Neural progenitor cell (in vitro differentiated cells): ENCODE results near the gene OGDH.

Experiments
- EZH2 ChIP-seq: fragments of 200-600 bp; sonication (generic); IDR thresholded peaks from 2 replicates; pipeline ENCODE4 v1.6.1; 2017; ENCODE audit warnings: antibody characterized with exemption, mild to moderate bottlenecking, moderate library complexity
- TF ChIP-seq, protein P1 (sequence below): fragments of 200-600 bp; sonication (generic); IDR thresholded peaks from 2 replicates; pipeline ENCODE4 v1.5.1; 2017; ENCODE audit warnings: antibody characterized with exemption, mild to moderate bottlenecking

DNA sequence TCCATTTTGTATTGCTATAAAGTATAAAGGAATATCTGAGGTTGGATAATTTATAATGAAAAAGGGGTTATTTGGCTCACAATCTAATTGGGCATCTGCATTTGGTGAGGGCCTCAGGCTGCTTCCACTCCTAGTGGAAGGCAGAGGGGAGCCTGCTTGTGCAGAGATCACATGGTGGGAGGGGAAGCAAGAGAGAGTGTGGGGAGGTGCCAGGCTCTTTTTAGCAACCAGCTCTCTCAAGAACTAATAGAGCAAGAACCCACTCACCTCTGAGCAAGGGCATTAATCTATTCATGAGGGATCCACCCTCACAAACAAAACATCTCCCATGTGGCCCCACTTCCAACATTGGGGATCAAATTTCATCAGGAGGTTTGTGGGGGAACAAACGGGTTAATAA, 64.6 kb downstream of the OGDH start:
- TF ChIP-seq, protein P1, sequence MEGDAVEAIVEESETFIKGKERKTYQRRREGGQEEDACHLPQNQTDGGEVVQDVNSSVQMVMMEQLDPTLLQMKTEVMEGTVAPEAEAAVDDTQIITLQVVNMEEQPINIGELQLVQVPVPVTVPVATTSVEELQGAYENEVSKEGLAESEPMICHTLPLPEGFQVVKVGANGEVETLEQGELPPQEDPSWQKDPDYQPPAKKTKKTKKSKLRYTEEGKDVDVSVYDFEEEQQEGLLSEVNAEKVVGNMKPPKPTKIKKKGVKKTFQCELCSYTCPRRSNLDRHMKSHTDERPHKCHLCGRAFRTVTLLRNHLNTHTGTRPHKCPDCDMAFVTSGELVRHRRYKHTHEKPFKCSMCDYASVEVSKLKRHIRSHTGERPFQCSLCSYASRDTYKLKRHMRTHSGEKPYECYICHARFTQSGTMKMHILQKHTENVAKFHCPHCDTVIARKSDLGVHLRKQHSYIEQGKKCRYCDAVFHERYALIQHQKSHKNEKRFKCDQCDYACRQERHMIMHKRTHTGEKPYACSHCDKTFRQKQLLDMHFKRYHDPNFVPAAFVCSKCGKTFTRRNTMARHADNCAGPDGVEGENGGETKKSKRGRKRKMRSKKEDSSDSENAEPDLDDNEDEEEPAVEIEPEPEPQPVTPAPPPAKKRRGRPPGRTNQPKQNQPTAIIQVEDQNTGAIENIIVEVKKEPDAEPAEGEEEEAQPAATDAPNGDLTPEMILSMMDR, result no peak
- TF ChIP-seq EZH2, result no peak
